GM19239 (cell line): Measurements from ENCODE around the gene TSC2.

Source experiments
- DNase-seq: peaks from one replicate; pipeline ENCODE4 v3.0.0; 2011; ENCODE audit warnings: low spot score; ENCODE audit not compliant: insufficient read length
- FAIRE-seq: peaks from 2 replicates; lab custom pipeline; 2011; peaks lifted over from hg19 to GRCh38; lab: Jason Lieb, UNC

Gene TSC2

DNA sequence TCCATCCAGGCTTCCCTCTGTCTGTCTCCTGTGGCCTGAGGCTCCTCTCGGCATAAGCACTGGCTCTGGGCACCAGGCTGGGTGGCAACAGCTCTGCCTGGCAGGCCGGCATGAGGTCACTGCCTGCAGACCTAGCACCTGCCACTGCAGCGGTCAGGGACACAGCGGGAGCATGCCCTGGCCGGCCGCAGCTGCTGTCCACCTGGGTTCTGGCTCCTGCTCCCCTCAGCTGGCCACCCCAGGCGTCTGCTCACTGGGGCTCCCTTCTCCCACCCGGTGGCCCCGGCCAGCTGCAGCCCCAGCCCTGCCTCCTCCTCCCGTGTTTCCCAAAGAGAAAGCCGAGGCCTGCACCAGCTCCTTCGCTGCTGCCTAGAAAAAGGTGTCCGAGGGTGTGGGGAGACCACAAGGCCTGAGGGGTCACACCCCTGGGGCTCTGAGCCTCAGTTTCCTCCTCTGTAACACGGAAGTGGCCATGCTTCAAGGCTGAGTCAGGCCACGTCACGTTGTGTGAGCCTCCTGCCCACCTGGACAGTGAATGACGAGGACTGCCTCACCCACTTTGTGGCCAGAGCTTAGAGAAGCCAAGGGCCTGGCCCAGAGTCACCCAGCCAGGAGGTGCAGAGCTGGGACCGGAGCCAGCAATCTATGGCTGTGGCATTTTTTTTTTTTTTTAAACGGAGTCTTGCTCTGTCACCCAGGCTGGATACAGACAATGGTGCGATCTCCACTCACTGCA lies 6.8 kb upstream of the TSC2 start:
- DNase-seq: no peak
- FAIRE-seq: no peak

DNA sequence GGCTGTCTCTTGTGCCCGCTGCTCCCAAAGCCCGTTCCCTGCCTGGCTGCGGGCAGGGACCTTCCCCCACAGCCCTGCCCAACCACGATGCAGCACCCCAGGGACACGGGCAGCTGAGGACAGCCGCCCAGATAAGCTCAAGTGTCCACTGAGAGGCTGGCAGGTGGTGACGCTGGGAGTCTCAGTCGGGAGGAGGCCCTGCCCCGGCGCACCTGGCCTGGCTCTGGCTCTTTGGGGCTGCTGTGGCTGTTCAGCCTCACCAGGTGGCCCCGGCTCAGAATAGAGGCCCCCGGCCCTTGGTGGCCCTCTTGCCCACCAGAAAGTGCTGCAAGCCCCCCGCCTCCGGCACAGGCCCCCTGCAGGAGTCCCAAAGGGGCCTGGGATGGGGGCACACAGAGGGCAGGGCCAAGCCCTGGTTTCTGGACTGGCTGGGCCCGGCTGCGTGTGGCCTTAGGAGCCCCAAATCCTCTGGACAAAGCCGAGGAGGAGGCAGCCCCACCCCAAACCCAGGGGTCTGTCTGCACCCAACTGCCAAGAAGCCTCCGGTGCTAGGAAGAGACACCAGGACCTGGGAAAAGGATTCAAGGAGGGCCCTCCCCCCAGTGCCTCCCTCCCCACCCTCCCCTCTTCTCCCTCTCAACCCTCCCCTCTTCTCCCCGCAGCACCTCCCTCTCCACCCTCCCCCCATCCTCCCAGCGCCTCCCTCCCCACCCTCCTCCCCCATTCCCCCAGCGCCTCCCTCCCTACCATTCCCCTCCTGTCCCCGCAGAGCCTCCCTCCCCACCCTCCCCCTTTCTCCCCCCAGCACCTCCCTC lies 5.4 kb upstream of the TSC2 start:
- no peak for FAIRE-seq
- DNase-seq: no peak

DNA sequence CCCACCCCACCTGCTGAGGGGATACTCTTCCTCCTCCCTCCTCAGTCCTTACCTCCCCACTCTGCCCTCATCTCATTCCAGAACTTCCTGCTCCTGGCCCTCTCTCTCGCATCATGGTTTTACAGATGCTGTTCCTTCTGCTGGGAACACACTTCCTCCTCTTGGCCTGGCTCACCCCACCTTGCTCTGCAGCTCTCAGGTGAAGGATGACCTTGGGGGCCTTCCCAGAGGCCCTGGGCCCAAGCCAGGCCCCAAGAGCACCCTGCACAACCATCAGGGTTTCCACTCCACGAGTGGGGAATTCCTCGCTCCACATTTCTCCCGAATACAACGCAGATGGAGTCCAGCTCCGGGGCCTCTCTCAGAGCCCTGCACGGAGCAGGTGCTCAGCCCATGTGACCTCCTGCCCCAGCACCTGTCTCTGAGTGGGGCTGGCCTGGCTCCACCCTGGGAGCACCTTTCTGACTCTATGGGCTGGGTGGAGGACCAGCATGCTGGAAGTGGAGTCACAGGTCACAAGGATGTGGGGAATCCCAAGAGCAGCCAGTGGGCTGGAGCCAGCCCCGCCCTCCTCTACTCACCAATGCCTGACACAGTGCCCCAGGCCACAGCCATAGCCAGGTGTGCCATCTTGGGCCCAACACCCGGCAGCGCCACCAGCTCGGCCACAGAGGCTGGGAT lies 4.7 kb upstream of the TSC2 start:
- FAIRE-seq (no peak), DNase-seq (no peak)

DNA sequence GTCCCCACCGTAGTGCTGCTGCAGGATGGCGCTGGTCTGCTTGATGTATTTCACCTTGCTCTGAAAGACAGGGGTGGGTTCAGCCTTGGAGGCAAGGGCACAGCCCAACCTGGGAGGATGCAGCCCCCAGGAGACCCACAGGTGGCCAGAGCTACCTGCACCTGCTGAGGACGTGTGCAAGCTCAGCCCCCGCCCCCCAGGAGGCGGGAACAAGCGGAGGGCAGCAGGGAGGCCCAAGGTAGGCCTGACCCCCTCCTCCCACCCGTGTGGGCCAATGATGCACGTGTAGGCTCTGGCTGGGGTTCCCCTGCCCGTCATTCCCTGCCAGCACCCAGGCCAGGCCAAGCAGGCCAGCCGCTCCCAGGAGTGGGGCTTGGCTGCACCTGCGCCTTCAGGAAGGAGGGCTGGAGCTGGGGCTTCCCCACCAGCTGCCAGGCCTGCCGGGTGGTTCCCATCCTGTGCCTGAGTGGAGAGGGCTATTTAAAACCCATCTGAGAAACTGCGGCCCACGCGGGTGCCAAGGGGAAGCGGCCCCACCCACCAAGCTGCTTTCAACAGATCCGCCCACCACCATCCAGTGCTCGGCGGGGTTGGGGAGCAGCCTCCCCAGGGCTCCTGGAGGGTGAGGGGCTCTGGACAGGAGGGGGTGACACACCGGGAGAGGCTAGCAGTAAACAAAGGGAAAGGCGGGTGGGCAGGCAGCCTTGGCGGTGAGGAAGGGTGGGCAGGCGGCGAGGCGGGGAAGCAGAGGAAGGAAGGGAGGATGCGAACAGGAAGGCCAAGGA lies 3.9 kb upstream of the TSC2 start:
- FAIRE-seq (no peak), DNase-seq (no peak)

DNA sequence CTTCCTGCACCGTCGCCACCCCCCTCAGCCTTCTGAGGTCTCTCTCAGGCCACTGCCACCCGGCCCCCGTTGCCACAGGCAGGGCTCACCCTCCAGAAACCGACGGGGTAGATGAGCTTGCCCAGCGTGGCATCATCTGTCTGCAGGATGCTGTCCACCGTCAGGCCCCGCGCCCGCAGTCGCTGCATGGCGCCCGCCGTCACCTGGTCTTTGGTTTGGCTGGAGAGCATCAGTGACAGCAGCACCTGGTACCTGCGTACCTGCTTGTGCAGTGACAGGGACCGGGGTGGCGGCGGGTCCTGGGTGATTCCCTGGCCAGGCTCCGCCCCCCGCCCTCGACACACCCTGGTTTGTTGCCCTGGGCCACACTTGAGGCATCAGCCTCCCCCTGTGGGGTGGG lies 3.2 kb upstream of the TSC2 start:
- FAIRE-seq: no peak
- no peak for DNase-seq

DNA sequence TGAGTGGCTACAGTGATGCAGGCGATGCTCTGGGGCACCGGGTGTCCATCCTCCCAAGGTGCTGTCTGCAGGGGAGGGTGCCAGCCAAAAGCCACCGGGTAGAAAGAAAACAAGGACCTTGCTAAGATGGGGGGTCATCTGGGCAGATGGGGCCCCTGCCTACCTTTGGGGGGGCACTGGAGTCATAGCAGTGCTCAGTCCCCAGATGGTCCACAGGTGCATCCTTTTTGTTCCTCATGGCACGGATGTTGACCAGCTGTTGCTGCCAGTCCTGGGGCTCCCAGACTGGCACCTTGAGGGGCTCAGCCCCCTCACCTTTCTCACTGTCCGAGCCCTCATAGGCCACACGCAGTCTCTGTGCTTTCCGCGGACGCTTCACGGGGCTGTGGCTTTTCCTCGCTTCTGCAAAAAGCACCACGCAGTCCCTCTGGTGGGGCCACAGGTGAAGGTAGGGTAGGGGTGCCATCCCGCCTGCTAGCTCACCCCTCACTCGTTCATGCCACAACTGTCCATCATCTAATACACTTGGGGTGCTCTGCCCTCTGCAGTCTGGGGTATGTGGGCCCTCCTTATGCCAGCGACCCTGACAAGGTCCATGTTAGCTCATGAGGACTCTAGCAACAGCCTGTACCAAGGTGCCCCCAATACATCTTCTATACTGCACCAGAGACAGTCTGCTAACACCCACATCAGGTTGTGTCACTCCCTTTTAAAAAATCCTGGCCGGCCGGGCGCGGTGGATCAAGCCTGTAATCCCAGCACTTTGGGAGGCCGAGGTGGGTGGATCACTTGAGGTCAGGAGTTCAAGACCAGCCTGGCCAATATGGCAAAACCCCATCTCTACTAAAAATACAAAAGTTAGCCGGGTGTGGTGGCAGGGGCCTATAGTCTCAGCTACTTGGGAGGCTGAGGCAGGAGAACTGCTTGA lies 1.6 kb upstream of the TSC2 start:
- FAIRE-seq (no peak), DNase-seq (no peak)

DNA sequence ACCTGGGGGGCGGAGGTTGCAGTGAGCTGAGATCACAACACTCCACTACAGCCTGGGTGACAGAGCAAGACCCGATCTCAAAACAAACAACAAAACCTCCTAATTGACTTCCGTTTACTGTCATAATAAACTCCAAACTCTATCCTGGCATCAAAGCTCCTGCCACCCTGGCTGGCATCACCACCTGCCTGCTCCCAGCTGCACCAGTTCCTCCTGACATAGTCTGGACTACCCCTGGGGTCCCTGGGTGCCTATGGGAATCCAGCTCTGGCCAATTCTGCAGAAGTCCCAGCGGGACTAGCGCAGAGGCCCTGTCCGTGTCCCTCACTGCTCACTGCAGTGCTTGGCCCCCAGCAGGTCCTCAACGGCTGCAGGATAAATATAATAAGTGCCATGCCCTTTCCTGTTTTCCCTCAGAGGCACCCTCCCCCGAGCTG lies 874 bp upstream of the TSC2 start:
- FAIRE-seq (no peak), DNase-seq (no peak)

DNA sequence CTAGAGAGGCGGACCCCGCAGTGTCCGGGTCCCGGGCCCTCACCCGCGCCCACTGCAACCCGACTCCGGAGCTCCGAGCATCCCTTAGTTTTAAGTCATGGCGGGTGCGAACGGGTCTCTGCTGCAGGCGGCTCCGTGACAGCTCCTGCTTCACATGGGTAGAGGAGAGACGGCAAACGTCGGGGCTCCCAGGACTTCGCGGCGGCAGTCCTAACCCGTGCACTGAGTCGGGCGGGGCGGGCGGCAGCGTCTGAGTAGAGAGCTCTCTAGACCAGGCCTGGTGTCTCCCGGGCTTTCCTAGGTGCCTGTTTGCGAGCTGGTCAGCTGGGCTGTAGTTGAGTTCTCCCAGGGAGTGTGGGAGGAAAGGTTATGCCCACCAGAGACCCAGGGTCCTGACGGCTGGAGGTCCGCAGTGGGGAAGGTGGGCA lies 345 bp downstream of the TSC2 start:
- no peak for FAIRE-seq
- no peak for DNase-seq

DNA sequence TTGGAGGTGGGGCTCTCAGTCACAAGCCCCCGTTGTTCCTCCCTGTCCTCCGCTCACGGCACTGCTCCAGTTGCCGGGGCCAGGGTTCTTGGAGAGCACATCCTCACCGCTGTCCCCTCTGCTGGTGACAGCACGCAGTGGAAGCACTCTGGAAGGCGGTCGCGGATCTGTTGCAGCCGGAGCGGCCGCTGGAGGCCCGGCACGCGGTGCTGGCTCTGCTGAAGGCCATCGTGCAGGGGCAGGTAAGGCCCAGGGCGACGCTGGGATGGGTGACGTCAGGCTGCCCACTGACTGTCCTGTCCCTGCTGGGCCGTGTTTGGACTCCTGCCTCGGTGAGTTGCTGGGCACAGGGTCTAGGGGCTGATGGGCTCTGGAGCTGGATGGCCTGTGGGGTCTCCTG lies 5.4 kb downstream of the TSC2 start:
- DNase-seq (no peak), FAIRE-seq (no peak)

DNA sequence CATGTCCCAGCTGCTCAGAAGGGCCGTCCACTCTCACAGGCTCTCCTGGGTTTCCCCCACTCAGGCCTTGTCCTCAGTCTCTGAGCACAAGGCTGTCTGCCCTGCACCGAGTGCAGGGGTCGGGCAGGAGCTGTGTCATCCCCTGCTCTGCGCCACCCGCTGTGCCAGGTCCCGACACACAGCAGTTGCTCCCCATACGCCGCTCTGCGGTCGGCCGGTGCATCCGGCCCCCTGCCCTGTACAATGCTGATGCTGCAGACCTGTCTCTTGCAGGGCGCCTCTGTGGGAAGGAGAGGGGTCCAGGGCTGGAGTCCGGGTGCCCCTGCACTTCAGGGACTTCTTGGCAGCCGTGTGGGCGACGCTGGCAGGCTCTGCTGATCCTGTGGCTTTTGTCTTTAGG lies 6.1 kb downstream of the TSC2 start:
- FAIRE-seq (no peak), DNase-seq (no peak)

DNA sequence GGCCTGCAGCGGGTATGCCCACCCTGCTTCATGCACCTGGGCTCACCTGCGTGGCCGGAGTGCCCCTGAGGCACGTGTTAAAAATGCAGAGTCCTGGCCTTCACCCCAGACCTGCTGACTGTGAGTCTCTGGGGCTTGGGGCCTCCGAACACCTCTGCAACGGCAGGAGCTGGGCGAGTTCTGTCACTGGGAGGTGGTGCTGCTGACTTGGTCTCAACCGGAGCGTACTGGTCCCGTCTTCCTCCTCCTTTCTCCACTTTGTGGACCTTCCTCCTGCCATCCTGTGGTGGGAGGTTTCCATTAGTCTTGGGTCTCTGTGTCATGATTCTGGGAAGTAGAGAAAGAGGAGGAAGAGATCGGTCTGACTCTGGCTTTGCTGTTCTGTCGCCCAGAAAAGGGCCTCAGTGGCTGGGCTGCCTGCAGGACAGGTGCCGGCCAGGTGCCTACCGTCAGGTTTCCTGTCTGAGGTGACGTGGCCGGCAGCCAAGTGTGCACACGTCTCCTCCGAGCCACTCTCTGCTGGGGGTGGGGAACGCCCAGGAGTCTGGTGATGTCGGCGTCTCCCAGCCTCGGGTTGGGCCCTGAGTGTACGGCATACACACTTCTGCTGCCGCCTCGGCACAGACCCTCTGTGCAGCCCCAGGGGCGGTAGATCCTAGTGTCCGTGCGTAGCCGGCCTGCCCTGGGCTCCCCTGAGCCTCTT lies 6.9 kb downstream of the TSC2 start:
- FAIRE-seq (no peak), DNase-seq (no peak)

DNA sequence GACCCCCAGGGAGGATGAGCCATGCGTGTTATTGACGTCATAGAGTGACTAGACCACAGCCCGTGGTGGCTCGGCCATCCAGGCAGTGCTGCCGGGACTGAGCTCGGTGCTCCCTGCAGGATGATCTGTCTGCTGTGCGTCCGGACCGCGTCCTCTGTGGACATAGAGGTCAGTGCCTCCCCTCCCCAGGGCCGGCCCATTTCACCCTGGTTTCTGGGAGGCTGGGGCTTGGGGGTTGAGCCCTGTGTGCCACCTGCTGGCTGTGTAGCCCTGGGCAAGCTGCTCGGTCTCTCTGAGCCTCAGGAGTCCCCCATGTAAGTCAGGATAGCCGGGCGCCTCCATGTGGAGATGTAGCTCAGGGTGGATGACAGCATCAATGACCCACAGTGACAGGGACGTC lies 8.3 kb downstream of the TSC2 start:
- FAIRE-seq (no peak), DNase-seq (no peak)

DNA sequence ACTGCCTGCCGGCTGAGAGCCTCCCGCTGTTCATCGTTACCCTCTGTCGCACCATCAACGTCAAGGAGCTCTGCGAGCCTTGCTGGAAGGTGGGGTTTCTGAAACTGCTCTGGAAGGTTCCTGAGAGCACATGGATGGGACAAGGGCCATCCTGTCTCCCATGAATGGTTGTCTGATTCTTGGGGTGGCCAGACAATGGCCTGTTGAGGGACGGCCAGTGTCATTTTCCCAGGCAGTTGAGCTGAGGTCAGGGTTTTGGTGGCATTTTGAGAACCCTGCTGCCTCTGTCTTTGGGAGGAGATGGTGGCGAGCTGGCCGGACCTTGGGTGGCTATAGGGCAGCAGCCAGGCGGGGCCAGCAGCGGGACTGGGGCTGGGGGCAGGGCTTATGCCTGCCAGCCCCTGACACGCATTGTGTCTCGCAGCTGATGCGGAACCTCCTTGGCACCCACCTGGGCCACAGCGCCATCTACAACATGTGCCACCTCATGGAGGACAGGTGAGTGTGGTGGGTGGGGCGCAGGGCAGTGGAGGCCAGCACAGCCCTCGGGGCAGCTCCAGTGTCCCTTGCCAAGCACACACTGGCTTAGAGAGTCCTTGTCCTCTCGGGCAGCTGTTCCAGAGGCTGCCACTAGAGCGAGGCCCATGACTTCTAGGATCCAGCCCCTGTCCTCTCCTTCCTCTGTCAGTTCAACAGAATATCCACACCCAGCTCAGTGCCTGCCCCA lies 9.1 kb downstream of the TSC2 start:
- no peak for FAIRE-seq
- DNase-seq: no peak

DNA sequence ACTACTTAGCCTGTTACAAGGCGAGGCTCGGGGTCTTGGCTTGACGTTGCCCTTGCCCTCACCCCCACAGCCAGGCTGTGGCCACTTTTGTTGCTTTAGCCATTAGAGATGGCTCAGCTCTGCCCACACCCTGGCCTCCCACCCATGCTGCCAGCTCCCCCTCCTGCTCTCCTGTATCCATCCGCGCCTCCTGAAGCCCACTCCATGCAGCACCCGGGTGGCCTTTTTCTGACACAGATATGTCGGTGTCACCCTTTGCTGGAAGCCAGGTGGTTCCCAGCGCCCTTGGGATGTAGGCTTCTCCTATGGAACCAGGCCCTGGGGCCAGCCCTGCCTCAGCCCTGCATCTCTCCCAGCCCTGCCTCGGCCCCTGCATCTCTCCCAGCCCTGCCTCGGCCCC lies 9.7 kb downstream of the TSC2 start:
- no peak for FAIRE-seq
- DNase-seq: no peak

DNA sequence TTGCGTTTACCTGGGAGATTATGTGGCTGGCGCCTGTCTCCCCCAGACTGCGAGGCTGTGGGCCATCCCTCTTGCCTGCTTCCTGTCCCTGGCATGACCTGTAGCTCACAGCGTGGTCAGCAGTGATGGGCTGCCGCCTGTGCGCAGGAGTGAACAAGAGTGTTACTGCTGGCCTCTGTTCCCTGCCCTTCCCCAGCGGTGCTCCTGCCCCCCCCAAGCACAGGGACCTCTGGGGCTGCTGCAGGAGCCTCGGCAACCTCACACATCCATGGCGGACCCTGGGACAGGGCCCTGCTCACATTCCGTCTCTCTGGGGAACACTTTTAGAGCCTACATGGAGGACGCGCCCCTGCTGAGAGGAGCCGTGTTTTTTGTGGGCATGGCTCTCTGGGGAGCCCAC lies 10.6 kb downstream of the TSC2 start:
- FAIRE-seq (no peak), DNase-seq (no peak)

DNA sequence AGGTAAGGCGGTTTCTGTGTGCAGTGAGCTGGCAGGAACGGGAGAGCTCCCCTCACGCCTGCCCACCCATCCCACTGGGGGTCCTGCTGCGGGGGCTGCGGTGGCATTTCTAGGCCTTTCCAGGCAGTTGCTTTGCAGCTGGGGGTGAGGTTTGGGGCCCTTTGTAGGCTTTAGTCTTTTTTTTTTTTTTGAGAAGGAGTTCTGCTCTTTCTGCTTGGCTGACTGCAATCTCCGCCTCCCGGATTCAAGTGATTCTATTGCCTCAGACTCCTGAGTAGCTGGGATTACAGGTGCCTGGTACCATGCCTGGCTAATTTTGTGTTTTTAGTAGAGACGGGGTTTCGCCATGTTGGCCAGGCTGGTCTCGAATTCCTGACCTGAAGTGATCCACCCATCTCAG lies 11.1 kb downstream of the TSC2 start:
- DNase-seq (no peak), FAIRE-seq (no peak)

DNA sequence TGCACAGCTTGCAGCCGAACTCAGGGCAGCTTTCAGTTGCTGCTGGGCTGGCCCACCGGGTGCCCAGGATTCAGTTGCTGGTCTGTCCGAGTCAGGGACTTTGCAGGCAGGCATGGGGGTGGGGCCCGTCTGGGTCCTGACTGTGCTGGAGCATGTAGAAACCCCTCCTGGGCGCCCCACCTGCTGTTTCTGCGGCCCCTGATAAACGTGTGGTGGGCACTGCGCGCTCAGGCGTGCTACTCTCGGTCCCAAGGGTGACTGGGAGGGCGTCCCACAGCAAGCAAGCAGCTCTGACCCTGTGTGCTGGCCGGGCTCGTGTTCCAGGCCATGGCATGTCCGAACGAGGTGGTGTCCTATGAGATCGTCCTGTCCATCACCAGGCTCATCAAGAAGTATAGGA lies 12.6 kb downstream of the TSC2 start:
- no peak for DNase-seq
- FAIRE-seq: no peak

DNA sequence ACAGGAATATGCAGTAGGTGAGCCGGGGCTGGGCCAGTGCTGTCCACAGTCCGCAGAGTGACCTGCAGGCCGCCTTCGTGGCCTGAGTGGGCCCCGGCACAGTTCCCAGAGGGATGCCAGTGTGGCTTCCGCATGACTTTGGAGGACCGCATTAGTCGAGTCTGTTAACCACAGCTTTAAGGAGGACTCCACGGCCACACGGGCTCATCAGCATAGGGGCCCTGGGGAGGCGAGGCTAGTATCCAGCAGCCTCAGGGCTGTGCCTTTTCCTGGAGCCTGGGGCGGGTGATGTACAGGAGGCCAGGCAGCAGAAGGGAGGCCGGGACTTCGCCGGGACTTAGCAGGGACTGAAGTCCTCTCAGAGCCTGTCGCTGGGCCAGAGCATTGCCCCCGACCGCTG lies 13.2 kb downstream of the TSC2 start:
- no peak for DNase-seq
- FAIRE-seq: no peak
